GM13976 (cell line): ENCODE data around the gene HOXB2.

Source experiments
- DNase-seq: peaks from one replicate; pipeline ENCODE4 v3.0.0; 2012; ENCODE audit warnings: low spot score
- in situ Hi-C: fragments of 300-500 bp; cut with MboI; formaldehyde crosslinking; loops from one replicate; pipeline ENCODE4 v1.12.0; 2022; ENCODE audit warnings: low sequenced_read_pairs, mixed read lengths, inconsistent platforms; ENCODE audit not compliant: unreplicated experiment
- TF ChIP-seq, protein P1 (sequence below): IDR thresholded peaks from 2 replicates; pipeline ENCODE4 v1.5.1; 2012; ENCODE audit warnings: borderline replicate concordance, mild to moderate bottlenecking; ENCODE audit not compliant: insufficient read depth; ENCODE audit errors: extremely low read depth, missing control alignments, control extremely low read depth

The HOXB2 gene

GRCh38 chr17:48575066-48575582, 30.2 kb upstream of the HOXB2 start:
- TF ChIP-seq, protein P1, sequence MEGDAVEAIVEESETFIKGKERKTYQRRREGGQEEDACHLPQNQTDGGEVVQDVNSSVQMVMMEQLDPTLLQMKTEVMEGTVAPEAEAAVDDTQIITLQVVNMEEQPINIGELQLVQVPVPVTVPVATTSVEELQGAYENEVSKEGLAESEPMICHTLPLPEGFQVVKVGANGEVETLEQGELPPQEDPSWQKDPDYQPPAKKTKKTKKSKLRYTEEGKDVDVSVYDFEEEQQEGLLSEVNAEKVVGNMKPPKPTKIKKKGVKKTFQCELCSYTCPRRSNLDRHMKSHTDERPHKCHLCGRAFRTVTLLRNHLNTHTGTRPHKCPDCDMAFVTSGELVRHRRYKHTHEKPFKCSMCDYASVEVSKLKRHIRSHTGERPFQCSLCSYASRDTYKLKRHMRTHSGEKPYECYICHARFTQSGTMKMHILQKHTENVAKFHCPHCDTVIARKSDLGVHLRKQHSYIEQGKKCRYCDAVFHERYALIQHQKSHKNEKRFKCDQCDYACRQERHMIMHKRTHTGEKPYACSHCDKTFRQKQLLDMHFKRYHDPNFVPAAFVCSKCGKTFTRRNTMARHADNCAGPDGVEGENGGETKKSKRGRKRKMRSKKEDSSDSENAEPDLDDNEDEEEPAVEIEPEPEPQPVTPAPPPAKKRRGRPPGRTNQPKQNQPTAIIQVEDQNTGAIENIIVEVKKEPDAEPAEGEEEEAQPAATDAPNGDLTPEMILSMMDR: no peak
- no peak for DNase-seq
- in situ Hi-C loops: no loop called here

DNA sequence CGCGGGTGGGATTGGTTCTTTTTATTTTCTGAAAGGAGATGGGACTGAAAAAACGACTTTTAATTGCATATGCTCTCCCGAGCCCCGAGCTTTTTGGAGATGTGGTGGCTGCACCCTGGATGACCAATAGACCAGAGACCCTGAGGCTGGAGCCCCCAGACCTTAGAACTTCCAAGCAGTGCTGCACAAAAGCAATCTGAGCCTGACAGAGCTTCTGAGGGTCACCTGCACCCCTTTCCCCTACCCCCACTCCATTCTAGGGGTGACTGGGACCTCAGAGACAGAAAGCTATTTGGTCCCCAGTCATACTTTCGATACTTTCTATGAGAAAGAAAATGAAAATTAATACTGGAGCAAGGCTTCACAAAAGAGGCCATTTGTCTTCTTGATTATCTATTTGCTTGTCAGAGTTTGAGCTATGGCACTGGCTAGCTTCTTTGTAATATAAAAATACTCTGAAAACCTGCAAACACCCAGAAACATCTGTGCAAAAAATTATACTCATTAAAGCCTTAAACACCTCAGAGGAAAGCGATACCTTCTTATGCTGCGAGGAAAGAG, 29.7 kb upstream of the HOXB2 start:
- in situ Hi-C loops: no loop called here
- TF ChIP-seq, protein P1: no peak
- DNase-seq: no peak

DNA sequence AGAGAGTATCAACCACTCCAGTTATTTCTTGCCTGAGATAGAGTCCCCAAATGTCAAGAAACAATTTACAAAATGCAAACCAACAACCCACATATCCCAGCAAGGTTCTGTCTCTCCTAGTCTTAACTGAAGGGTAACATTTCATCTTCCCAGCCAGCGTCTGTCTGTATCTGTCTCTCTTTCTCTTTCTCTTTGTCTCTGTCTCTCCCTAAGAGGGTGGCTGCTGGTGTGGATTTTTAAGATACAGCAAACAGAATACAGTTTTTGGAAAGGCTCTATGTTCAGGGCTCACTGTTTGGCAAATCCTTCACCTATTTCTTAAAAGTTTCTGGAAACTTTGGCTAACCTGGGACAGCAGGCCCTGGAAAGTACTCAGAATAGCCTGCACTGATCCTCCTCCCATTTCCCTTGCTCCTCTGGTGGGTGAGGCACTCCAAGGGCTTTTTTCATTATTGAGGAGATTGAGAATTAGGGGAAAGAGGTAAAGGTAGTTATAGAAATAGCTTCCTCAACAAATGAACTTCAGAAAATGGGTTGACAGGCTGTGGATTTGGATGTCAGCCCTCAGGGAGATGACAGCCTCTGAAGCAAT, 27.0 kb upstream of the HOXB2 start:
- in situ Hi-C loops: no loop called here
- DNase-seq: no peak
- TF ChIP-seq, protein P1: no peak

DNA sequence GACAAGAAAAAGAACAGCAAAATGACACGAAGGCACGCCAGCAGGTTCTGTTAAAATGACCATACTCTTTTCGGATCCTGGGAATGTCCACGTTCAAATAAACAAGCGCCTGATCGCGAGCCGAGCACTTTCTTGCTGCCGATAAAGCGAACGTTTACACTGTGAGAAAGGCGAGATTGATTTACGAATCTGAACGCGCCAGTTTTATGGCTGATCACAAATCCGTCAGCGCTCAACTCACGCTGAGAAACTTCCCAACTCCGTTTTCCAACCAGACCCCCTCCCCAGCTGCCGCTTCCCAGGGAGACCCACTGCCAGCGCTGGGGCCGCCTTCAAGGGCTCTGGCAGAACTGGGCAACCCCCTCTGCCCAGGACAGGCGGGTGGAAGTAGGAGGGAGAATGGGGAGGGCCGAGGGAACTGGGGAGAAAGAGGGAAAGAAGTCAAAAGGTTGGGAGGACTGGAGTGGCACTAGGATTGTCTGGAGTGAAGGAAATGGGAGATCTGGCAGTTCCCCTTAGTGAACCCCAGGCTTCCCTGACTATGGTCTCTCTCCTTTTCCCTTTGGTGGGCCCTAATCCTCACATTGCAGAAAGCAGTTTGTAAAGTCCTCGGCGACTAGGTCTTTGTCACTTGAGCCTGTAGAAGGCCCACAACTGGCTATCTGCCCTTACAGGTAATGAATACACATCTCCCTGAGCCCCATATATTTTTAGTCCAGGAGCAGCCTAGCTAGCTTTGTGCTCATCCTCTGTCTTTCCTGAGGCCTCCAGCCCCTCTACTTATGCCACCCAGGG, 26.3 kb upstream of the HOXB2 start:
- TF ChIP-seq, protein P1: no peak
- no peak for DNase-seq
- in situ Hi-C loops: no loop called here

DNA sequence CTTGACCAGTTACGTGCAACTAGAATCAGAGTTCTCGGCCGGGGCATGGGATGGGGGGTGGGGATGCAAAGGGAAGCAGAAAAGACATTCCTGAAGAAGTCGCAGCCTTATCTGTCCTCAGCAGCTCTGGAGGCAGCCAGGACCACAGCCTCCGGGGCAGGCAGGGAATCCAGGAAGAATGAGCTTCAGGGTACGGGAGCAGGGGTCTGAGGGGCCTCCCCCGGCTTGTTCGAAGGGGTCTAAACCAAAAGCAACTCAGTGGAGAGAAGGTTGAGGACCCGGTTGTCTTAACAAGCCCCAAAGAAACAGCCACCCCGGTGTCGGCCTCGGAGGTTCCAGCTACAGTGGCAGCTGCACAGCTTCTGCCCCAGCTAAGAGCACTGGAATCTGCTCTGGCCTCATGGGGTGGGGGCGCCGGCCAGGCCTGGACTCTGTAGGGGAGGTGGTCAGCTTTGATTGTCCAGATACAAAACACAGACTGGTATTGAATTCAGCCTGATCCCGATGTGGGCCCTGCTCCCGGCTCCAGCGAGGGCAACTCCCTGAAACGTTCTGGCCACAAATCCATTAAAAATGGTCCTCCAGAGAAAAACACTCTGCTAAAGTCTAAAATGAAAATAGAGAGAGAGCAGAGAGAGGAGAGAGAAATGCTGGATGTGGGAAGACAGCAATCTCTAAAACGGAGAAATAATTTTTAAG, 25.6 kb upstream of the HOXB2 start:
- TF ChIP-seq, protein P1: no peak
- no peak for DNase-seq
- in situ Hi-C loops: no loop called here

DNA sequence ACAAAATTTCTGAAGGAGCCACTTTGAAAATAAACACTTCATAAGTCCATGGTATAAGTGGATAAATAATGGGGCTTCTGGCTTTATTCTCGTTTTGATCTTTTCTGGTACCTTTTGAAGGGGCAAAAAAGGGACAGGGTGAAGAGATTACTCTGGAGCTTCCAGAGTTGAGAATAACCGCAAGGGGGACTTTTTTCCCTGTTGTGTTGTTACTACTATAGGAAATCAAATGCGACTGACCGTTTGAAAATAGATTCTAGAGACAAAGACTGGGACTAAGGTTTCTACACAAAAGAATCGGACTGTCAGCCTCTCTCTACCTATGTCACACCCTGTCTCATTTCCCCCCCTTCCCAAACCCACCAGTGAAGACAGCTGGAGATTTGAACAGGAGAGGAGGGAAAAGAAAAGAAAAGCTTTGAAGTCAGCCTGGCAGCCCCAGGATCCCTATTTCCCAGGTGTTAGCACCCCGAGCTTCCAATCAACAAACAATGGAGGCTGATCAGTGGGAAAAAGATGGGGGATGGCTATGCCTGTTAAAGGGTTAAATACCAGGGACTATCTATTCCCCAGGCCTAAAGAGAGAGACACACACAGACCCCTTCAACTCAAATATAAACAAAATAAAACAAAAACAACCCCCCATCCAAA, 24.9 kb upstream of the HOXB2 start:
- DNase-seq: no peak
- TF ChIP-seq, protein P1: no peak
- in situ Hi-C loops: no loop called here
